ENCODE data around the gene ZNF133. TPM values are rescaled to one million over a fixed set of nuclear protein-coding genes. Genes with fewer than 3 reads are reported as not detected.

Gene ZNF133
- polyA plus RNA-seq, 1 donor from 2014 or later = 71.2 TPM

DNA sequence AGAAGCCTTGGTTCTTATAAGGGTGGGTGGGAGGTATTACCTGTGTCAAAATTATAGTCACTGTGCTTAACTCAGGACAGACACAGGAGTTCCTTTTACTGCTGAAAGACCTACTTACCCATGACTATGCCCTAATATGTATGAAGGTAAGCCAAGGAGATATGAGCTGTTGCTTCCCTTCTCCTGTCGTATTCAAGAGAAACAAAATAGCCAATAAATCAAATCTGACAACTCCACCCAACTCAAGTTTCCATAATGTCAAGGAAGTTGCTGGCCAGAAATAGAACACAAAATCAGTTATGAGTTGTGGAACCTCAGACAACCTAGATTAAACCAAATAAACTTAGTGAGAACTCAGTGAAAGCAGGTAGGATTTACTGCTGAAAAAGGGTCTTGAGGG is 25.1 kb downstream of the ZNF133 start:
- no peak overlapping the region for H3K9ac ChIP-seq (ENCODE audit: low read length)
- no peaks in the 10 kb centered on the region for H3K27me3 ChIP-seq (ENCODE audit: insufficient read depth, low read depth, low read length)
- H3K9me3 ChIP-seq (ENCODE audit: low read length) = no peaks in the 10 kb centered on the region
- no peaks in the 10 kb centered on the region for H3K9me2 ChIP-seq (ENCODE audit: insufficient read depth, low read length)
- H3K4me2 ChIP-seq (ENCODE audit: low read length) = no peak overlapping the region
- TF ChIP-seq TAF1 (IDR thresholded peaks at IDR 0.05; ENCODE audit: low read depth) = no peak
- no peak for TF ChIP-seq POLR2AphosphoS5 (IDR thresholded peaks at IDR 0.05)
- no peaks in the 10 kb centered on the region for H3F3A ChIP-seq (ENCODE audit: insufficient read depth, low read length, poor library complexity, severe bottlenecking)
- H4K20me1 ChIP-seq (ENCODE audit: insufficient read depth) = no peaks in the 10 kb centered on the region
- no peak overlapping the region for H3K27ac ChIP-seq (ENCODE audit: low read length)
- H3K4me3 ChIP-seq (ENCODE audit: low read length) = no peak overlapping the region
- no peak overlapping the region for H2AFZ ChIP-seq (ENCODE audit: low read depth, low read length)
- H3K79me2 ChIP-seq (replicated peaks; ENCODE audit: insufficient read depth, low read length) = no peaks in the 10 kb centered on the region
- H3K36me3 ChIP-seq (ENCODE audit: insufficient read depth, low read length) = peaks cover 6% of the 10 kb centered on the region

DNA sequence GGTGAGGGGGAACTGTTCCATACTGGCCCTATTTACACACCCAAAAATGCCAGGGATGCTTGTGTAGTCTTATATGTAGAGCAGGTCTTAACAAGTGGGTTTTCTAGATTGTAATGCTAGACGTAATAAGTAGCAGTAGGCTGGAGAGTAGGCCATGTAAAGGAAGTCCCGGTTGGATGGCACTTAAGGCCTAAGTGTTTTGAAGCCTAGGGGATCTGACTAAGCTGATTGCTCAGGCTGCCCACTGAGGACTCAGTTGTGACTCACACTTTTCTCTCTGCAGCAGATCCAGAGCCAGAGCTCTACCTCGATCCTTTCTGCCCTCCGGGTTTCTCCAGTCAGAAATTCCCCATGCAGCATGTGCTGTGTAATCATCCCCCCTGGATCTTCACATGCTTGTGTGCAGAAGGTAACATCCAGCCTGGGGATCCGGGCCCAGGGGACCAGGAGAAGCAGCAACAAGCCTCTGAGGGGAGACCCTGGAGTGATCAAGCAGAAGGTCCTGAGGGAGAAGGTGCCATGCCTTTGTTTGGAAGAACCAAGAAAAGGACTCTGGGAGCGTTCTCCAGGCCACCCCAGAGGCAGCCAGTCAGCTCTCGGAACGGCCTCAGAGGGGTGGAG is 26.6 kb downstream of the ZNF133 start:
- no peak overlapping the region for H3K4me3 ChIP-seq (ENCODE audit: low read length)
- no peaks in the 10 kb centered on the region for H3K9me2 ChIP-seq (ENCODE audit: insufficient read depth, low read length)
- H3K27ac ChIP-seq (ENCODE audit: low read length) = no peak overlapping the region
- no peaks in the 10 kb centered on the region for H3K79me2 ChIP-seq (replicated peaks; ENCODE audit: insufficient read depth, low read length)
- no peaks in the 10 kb centered on the region for H3K9me3 ChIP-seq (ENCODE audit: low read length)
- TF ChIP-seq EZH2 (IDR thresholded peaks at IDR 0.05; ENCODE audit: borderline replicate concordance, insufficient read depth, low read length, poor library complexity, severe bottlenecking) (no peak), TAF1 (IDR thresholded peaks at IDR 0.05; ENCODE audit: low read depth) (no peak), RAD21 (conservative IDR thresholded peaks at IDR 0.05) (no peak), EP300 (conservative IDR thresholded peaks at IDR 0.05; ENCODE audit: poor library complexity, severe bottlenecking) (no peak), MXI1 (conservative IDR thresholded peaks at IDR 0.05; ENCODE audit: poor library complexity, severe bottlenecking) (no peak)
- H3F3A ChIP-seq (ENCODE audit: insufficient read depth, low read length, poor library complexity, severe bottlenecking) = no peaks in the 10 kb centered on the region
- H3K27me3 ChIP-seq (ENCODE audit: insufficient read depth, low read depth, low read length) = no peaks in the 10 kb centered on the region
- H3K9ac ChIP-seq (ENCODE audit: low read length) = no peak overlapping the region
- H3K4me2 ChIP-seq (ENCODE audit: low read length) = no peak overlapping the region
- H4K20me1 ChIP-seq (ENCODE audit: insufficient read depth) = no peaks in the 10 kb centered on the region
- H3K36me3 ChIP-seq (ENCODE audit: insufficient read depth, low read length) = peaks cover 6% of the 10 kb centered on the region
- H2AFZ ChIP-seq (ENCODE audit: low read depth, low read length) = no peak overlapping the region

DNA sequence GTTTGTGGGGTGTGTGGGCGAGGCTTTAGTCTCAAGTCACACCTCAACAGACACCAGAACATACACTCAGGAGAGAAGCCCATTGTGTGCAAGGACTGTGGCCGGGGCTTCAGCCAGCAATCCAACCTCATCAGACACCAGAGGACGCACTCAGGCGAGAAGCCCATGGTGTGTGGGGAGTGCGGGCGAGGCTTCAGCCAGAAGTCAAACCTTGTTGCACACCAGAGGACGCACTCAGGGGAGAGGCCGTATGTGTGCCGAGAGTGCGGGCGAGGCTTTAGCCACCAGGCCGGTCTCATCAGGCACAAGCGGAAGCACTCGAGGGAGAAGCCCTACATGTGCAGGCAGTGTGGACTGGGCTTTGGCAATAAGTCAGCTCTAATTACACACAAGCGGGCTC is 27.8 kb downstream of the ZNF133 start:
- TF ChIP-seq RAD21 (conservative IDR thresholded peaks at IDR 0.05) = no peak
- no peak for TF ChIP-seq EZH2 (IDR thresholded peaks at IDR 0.05; ENCODE audit: borderline replicate concordance, insufficient read depth, low read length, poor library complexity, severe bottlenecking)
- no peak for TF ChIP-seq POLR2AphosphoS5 (IDR thresholded peaks at IDR 0.05)
- TF ChIP-seq SMC3 (conservative IDR thresholded peaks at IDR 0.05; ENCODE audit: poor library complexity) = no peak
- no peak for TF ChIP-seq EP300 (conservative IDR thresholded peaks at IDR 0.05; ENCODE audit: poor library complexity, severe bottlenecking)
- TF ChIP-seq, protein P1, sequence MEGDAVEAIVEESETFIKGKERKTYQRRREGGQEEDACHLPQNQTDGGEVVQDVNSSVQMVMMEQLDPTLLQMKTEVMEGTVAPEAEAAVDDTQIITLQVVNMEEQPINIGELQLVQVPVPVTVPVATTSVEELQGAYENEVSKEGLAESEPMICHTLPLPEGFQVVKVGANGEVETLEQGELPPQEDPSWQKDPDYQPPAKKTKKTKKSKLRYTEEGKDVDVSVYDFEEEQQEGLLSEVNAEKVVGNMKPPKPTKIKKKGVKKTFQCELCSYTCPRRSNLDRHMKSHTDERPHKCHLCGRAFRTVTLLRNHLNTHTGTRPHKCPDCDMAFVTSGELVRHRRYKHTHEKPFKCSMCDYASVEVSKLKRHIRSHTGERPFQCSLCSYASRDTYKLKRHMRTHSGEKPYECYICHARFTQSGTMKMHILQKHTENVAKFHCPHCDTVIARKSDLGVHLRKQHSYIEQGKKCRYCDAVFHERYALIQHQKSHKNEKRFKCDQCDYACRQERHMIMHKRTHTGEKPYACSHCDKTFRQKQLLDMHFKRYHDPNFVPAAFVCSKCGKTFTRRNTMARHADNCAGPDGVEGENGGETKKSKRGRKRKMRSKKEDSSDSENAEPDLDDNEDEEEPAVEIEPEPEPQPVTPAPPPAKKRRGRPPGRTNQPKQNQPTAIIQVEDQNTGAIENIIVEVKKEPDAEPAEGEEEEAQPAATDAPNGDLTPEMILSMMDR (IDR thresholded peaks at IDR 0.05; ENCODE audit: poor library complexity, severe bottlenecking) = no peak
- TF ChIP-seq, protein P2, sequence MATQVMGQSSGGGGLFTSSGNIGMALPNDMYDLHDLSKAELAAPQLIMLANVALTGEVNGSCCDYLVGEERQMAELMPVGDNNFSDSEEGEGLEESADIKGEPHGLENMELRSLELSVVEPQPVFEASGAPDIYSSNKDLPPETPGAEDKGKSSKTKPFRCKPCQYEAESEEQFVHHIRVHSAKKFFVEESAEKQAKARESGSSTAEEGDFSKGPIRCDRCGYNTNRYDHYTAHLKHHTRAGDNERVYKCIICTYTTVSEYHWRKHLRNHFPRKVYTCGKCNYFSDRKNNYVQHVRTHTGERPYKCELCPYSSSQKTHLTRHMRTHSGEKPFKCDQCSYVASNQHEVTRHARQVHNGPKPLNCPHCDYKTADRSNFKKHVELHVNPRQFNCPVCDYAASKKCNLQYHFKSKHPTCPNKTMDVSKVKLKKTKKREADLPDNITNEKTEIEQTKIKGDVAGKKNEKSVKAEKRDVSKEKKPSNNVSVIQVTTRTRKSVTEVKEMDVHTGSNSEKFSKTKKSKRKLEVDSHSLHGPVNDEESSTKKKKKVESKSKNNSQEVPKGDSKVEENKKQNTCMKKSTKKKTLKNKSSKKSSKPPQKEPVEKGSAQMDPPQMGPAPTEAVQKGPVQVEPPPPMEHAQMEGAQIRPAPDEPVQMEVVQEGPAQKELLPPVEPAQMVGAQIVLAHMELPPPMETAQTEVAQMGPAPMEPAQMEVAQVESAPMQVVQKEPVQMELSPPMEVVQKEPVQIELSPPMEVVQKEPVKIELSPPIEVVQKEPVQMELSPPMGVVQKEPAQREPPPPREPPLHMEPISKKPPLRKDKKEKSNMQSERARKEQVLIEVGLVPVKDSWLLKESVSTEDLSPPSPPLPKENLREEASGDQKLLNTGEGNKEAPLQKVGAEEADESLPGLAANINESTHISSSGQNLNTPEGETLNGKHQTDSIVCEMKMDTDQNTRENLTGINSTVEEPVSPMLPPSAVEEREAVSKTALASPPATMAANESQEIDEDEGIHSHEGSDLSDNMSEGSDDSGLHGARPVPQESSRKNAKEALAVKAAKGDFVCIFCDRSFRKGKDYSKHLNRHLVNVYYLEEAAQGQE (IDR thresholded peaks at IDR 0.05; ENCODE audit: borderline replicate concordance) = no peak
- no peak for TF ChIP-seq TAF1 (IDR thresholded peaks at IDR 0.05; ENCODE audit: low read depth)
- TF ChIP-seq MXI1 (conservative IDR thresholded peaks at IDR 0.05; ENCODE audit: poor library complexity, severe bottlenecking) = no peak
- Histone ChIP-seq H3K9me2 (ENCODE audit: insufficient read depth, low read length) (no peaks in the 10 kb centered on the region), H3K9me3 (ENCODE audit: low read length) (no peaks in the 10 kb centered on the region)

More for the DNA sequence above, 27.8 kb downstream of the ZNF133 start:
- Histone ChIP-seq H3K79me2 (replicated peaks; ENCODE audit: insufficient read depth, low read length) (no peaks in the 10 kb centered on the region), H2AFZ (ENCODE audit: low read depth, low read length) (no peak overlapping the region), H3K27ac (ENCODE audit: low read length) (no peak overlapping the region), H3F3A (ENCODE audit: insufficient read depth, low read length, poor library complexity, severe bottlenecking) (no peaks in the 10 kb centered on the region), H3K9ac (ENCODE audit: low read length) (no peak overlapping the region), H3K27me3 (ENCODE audit: insufficient read depth, low read depth, low read length) (no peaks in the 10 kb centered on the region), H3K36me3 (ENCODE audit: insufficient read depth, low read length) (peaks cover 6% of the 10 kb centered on the region), H3K4me2 (ENCODE audit: low read length) (no peak overlapping the region), H3K4me3 (ENCODE audit: low read length) (no peak overlapping the region), H4K20me1 (ENCODE audit: insufficient read depth) (no peaks in the 10 kb centered on the region)

Data from neural cell (in vitro differentiated cells).